ENCODE measurements around the gene DSG2. TPM values are rescaled to one million over a fixed set of nuclear protein-coding genes. Genes with fewer than 3 reads are reported as not detected.

The DSG2 gene
- total RNA-seq, 1 experiment from 2014 or later = not detected

DNA sequence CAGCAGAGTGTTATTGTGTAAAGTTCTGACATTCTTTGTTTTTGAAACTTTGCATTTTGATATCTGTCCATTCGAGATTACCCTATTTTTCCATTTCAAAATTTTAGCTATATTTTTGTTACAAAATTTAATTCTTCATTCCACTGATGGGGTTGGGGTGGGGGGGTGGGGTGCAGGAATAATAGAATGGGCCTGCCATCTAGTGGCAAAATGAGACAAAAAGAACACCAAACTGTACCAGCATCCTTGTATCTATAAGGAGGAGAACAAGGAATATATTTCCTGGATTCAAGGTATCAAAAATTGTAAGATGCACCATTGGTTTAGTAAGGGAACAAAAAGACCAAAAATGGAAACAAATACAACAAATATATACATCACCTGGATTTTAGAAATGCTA lies 65.8 kb downstream of the DSG2 start:
- no peak for DNase-seq (ENCODE audit: low spot score)

DNA sequence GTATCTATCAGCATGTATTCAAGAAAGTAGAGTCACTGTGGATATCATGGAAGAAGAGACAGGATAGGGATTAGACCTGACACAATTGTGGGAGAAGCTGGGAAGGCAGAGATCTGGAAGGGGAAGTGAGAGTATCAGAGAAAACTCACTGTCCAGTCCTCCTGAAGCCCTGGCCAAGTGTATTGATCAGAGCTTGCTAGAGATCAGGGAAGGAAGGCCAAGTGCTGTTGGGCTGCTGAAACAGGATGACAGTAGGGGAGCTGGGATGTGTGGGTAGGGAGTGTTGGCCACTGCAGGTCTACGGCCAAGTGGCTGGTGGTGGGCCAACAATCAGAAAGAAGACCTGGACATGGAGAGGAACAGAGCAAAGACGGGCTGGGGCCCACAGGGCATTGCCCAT lies 67.4 kb downstream of the DSG2 start:
- no peaks in the 10 kb centered on the region for H3K36me3 ChIP-seq (ENCODE audit: insufficient read depth, low read length, poor library complexity, severe bottlenecking)
- TF ChIP-seq, protein P1, sequence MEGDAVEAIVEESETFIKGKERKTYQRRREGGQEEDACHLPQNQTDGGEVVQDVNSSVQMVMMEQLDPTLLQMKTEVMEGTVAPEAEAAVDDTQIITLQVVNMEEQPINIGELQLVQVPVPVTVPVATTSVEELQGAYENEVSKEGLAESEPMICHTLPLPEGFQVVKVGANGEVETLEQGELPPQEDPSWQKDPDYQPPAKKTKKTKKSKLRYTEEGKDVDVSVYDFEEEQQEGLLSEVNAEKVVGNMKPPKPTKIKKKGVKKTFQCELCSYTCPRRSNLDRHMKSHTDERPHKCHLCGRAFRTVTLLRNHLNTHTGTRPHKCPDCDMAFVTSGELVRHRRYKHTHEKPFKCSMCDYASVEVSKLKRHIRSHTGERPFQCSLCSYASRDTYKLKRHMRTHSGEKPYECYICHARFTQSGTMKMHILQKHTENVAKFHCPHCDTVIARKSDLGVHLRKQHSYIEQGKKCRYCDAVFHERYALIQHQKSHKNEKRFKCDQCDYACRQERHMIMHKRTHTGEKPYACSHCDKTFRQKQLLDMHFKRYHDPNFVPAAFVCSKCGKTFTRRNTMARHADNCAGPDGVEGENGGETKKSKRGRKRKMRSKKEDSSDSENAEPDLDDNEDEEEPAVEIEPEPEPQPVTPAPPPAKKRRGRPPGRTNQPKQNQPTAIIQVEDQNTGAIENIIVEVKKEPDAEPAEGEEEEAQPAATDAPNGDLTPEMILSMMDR (conservative IDR thresholded peaks at IDR 0.05; ENCODE audit: low read depth, low read length) = no peak
- TF ChIP-seq EZH2 (IDR thresholded peaks at IDR 0.05; ENCODE audit: borderline replicate concordance, low read depth, low read length, poor library complexity, severe bottlenecking) = no peak
- intact Hi-C loops (cut with micrococcal nuclease; ENCODE audit: unreplicated experiment) = no loop called here
- ChIA-PET POLR2A (ENCODE audit: low non-redundant PET) (interaction anchor here (0.6 kb wide), 1 partner anchor 17 kb away, joined by 3 read pairs; no protein-coding TSS in a partner anchor), CTCF (no interaction called here)
- no peaks in the 10 kb centered on the region for H3K9me3 ChIP-seq (ENCODE audit: low read depth, low read length, poor library complexity, severe bottlenecking)
- H3K4me3 ChIP-seq (ENCODE audit: low read depth, low read length, poor library complexity, severe bottlenecking) = no peak overlapping the region
- DNase-seq (ENCODE audit: low spot score) = no peak
- BruUV-seq (replicated peaks) = no TSS peak
- no peaks in the 10 kb centered on the region for H3K4me1 ChIP-seq (ENCODE audit: insufficient read depth, low read length, poor library complexity, severe bottlenecking)
- peaks cover 22% of the 10 kb centered on the region for H3K27me3 ChIP-seq (replicated peaks; ENCODE audit: insufficient read depth, low read depth, low read length, poor library complexity)
- H3K27ac ChIP-seq (ENCODE audit: low read depth, low read length, poor library complexity, severe bottlenecking) = no peak overlapping the region

More for the DNA sequence above, 65.8 kb downstream of the DSG2 start:
- no peak overlapping the region for H3K4me3 ChIP-seq (ENCODE audit: low read depth, low read length, poor library complexity, severe bottlenecking)
- peaks cover 22% of the 10 kb centered on the region for H3K27me3 ChIP-seq (replicated peaks; ENCODE audit: insufficient read depth, low read depth, low read length, poor library complexity)
- intact Hi-C loops (cut with micrococcal nuclease; ENCODE audit: unreplicated experiment) = no loop called here
- ChIA-PET POLR2A (ENCODE audit: low non-redundant PET) (no interaction called here), CTCF (no interaction called here)
- BruUV-seq (replicated peaks) = no TSS peak
- no peaks in the 10 kb centered on the region for H3K9me3 ChIP-seq (ENCODE audit: low read depth, low read length, poor library complexity, severe bottlenecking)
- no peaks in the 10 kb centered on the region for H3K36me3 ChIP-seq (ENCODE audit: insufficient read depth, low read length, poor library complexity, severe bottlenecking)
- H3K27ac ChIP-seq (ENCODE audit: low read depth, low read length, poor library complexity, severe bottlenecking) = no peak overlapping the region
- TF ChIP-seq, protein P1 (conservative IDR thresholded peaks at IDR 0.05; ENCODE audit: low read depth, low read length) = no peak
- TF ChIP-seq EZH2 (IDR thresholded peaks at IDR 0.05; ENCODE audit: borderline replicate concordance, low read depth, low read length, poor library complexity, severe bottlenecking) = no peak
- H3K4me1 ChIP-seq (ENCODE audit: insufficient read depth, low read length, poor library complexity, severe bottlenecking) = no peaks in the 10 kb centered on the region

DNA sequence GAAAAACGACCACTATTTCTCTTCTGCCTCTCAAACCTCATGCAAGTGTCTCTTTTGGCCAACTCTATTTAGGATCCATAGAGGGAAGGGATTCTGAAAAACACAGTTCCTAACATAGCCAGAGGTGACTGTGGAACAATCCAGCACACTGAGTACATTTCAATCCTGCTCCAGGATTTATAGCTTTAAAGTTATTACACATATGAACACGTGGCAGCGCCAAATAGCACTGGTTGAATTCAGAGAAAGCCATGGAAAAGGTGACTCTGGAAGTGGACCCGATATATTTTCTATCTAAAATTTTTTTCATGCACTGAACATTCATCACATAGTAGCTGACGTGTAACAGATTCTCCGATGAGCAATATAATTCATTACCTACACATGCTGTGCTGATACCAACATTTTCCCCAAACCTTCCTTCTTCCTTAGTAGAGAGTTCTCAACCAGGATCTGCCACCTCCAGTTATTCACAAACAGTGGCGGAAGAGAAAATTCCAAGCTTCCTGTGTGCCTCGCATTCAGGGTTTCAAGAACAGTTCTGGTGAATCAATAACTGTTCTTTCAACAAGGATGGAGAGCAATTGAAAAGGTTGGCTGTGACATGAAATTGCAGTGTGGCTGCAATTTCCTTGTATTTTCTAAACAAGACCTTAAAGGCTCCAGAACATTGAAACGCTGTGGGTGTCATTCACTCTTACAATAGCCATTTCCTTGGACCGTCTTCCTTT lies 68.0 kb downstream of the DSG2 start:
- H3K9me3 ChIP-seq (ENCODE audit: low read depth, low read length, poor library complexity, severe bottlenecking) = no peaks in the 10 kb centered on the region
- H3K4me1 ChIP-seq (ENCODE audit: insufficient read depth, low read length, poor library complexity, severe bottlenecking) = no peaks in the 10 kb centered on the region
- H3K4me3 ChIP-seq (ENCODE audit: low read depth, low read length, poor library complexity, severe bottlenecking) = no peak overlapping the region
- peaks cover 22% of the 10 kb centered on the region for H3K27me3 ChIP-seq (replicated peaks; ENCODE audit: insufficient read depth, low read depth, low read length, poor library complexity)
- no peak for DNase-seq (ENCODE audit: low spot score)
- BruUV-seq (replicated peaks) = no TSS peak
- POLR2A ChIA-PET (ENCODE audit: low non-redundant PET) = interaction anchor here (0.6 kb wide), 1 partner anchor 16 kb away, joined by 3 read pairs; no protein-coding TSS in a partner anchor
- intact Hi-C loops (cut with micrococcal nuclease; ENCODE audit: unreplicated experiment) = no loop called here
- no peaks in the 10 kb centered on the region for H3K36me3 ChIP-seq (ENCODE audit: insufficient read depth, low read length, poor library complexity, severe bottlenecking)
- no peak for TF ChIP-seq EZH2 (IDR thresholded peaks at IDR 0.05; ENCODE audit: borderline replicate concordance, low read depth, low read length, poor library complexity, severe bottlenecking)
- TF ChIP-seq, protein P1 (conservative IDR thresholded peaks at IDR 0.05; ENCODE audit: low read depth, low read length) = no peak
- no peak overlapping the region for H3K27ac ChIP-seq (ENCODE audit: low read depth, low read length, poor library complexity, severe bottlenecking)
- CTCF ChIA-PET = no interaction called here

All from A673 (cell line).